ENCODE results near the gene AACS.
"Not testable (repeated sequence)": the region's sequence is repeated elsewhere in the genome, so short reads cannot be mapped to it uniquely, and the experiment has no call there.

AACS gene

GRCh38 chr12:125070661-125071390 is 5.6 kb downstream of the AACS start:
- Mint-ChIP-seq H3K27ac (no peak overlapping the region), H3K4me1 (ENCODE audit: low read depth) (peaks cover 12% of the 10 kb centered on the region), H3K27me3 (no peaks in the 10 kb centered on the region), H3K4me3 (no peak overlapping the region), H3K36me3 (peaks cover 3% of the 10 kb centered on the region), H3K9me3 (ENCODE audit: low read depth) (no peaks in the 10 kb centered on the region)

GRCh38 chr12:125071456-125071855 is 6.2 kb downstream of the AACS start:
- H3K36me3 Mint-ChIP-seq, result peaks cover 9% of the 10 kb centered on the region
- H3K27me3 Mint-ChIP-seq, result no peaks in the 10 kb centered on the region
- no peak overlapping the region for H3K4me3 Mint-ChIP-seq
- no peak overlapping the region for H3K27ac Mint-ChIP-seq
- peaks cover 9% of the 10 kb centered on the region for H3K4me1 Mint-ChIP-seq (ENCODE audit: low read depth)
- no peaks in the 10 kb centered on the region for H3K9me3 Mint-ChIP-seq (ENCODE audit: low read depth)

- Mint-ChIP-seq H3K4me3 (no peak overlapping the region), H3K27me3 (no peaks in the 10 kb centered on the region), H3K9me3 (ENCODE audit: low read depth) (no peaks in the 10 kb centered on the region), H3K36me3 (peaks cover 12% of the 10 kb centered on the region), H3K4me1 (ENCODE audit: low read depth) (peaks cover 3% of the 10 kb centered on the region), H3K27ac (no peak overlapping the region)
These were observed 7.3 kb downstream of the AACS start for GRCh38 chr12:125072496-125072895.

- not testable (repeated sequence) for H3K4me3 Mint-ChIP-seq; H3K27ac Mint-ChIP-seq; H3K27me3 Mint-ChIP-seq; H3K4me1 Mint-ChIP-seq (ENCODE audit: low read depth); H3K9me3 Mint-ChIP-seq (ENCODE audit: low read depth)
- H3K36me3 Mint-ChIP-seq, result peaks cover 12% of the 10 kb centered on the region
These were observed 9.1 kb downstream of the AACS start for GRCh38 chr12:125074294-125074693.

GRCh38 chr12:125076103-125076502 is 10.9 kb downstream of the AACS start:
- H3K27me3 Mint-ChIP-seq, result no peaks in the 10 kb centered on the region
- H3K4me3 Mint-ChIP-seq, result no peak overlapping the region
- H3K27ac Mint-ChIP-seq, result no peak overlapping the region
- peaks cover 12% of the 10 kb centered on the region for H3K36me3 Mint-ChIP-seq
- H3K4me1 Mint-ChIP-seq (ENCODE audit: low read depth), result no peaks in the 10 kb centered on the region
- H3K9me3 Mint-ChIP-seq (ENCODE audit: low read depth), result no peaks in the 10 kb centered on the region

- no peaks in the 10 kb centered on the region for H3K9me3 Mint-ChIP-seq (ENCODE audit: low read depth)
- H3K27me3 Mint-ChIP-seq, result no peaks in the 10 kb centered on the region
- no peaks in the 10 kb centered on the region for H3K4me1 Mint-ChIP-seq (ENCODE audit: low read depth)
- peaks cover 14% of the 10 kb centered on the region for H3K36me3 Mint-ChIP-seq
- H3K4me3 Mint-ChIP-seq, result no peak overlapping the region
- no peak overlapping the region for H3K27ac Mint-ChIP-seq
These were observed 13.8 kb downstream of the AACS start for GRCh38 chr12:125079084-125079483.

GRCh38 chr12:125079648-125080645 is 14.7 kb downstream of the AACS start:
- Mint-ChIP-seq H3K36me3 (peaks cover 14% of the 10 kb centered on the region), H3K27me3 (no peaks in the 10 kb centered on the region), H3K27ac (no peak overlapping the region), H3K4me1 (ENCODE audit: low read depth) (no peaks in the 10 kb centered on the region), H3K9me3 (ENCODE audit: low read depth) (no peaks in the 10 kb centered on the region), H3K4me3 (no peak overlapping the region)

- Mint-ChIP-seq H3K36me3 (peaks cover 11% of the 10 kb centered on the region), H3K4me1 (ENCODE audit: low read depth) (no peaks in the 10 kb centered on the region), H3K27me3 (no peaks in the 10 kb centered on the region), H3K9me3 (ENCODE audit: low read depth) (no peaks in the 10 kb centered on the region), H3K27ac (no peak overlapping the region), H3K4me3 (no peak overlapping the region)
These were observed 16.2 kb downstream of the AACS start for GRCh38 chr12:125081427-125081826.

GRCh38 chr12:125083072-125083471 is 17.8 kb downstream of the AACS start:
- H3K4me3 Mint-ChIP-seq, result no peak overlapping the region
- H3K27me3 Mint-ChIP-seq, result no peaks in the 10 kb centered on the region
- H3K36me3 Mint-ChIP-seq, result peaks cover 11% of the 10 kb centered on the region
- H3K27ac Mint-ChIP-seq, result no peak overlapping the region
- no peaks in the 10 kb centered on the region for H3K4me1 Mint-ChIP-seq (ENCODE audit: low read depth)
- no peaks in the 10 kb centered on the region for H3K9me3 Mint-ChIP-seq (ENCODE audit: low read depth)

GRCh38 chr12:125088199-125088598 is 23.0 kb downstream of the AACS start:
- not testable (repeated sequence) for H3K27ac Mint-ChIP-seq; H3K4me1 Mint-ChIP-seq (ENCODE audit: low read depth); H3K27me3 Mint-ChIP-seq; H3K36me3 Mint-ChIP-seq; H3K4me3 Mint-ChIP-seq; H3K9me3 Mint-ChIP-seq (ENCODE audit: low read depth)

GRCh38 chr12:125089083-125089482 is 23.8 kb downstream of the AACS start:
- H3K4me3 Mint-ChIP-seq, result no peak overlapping the region
- no peaks in the 10 kb centered on the region for H3K27me3 Mint-ChIP-seq

GRCh38 chr12:125089626-125090025 is 24.4 kb downstream of the AACS start:
- Mint-ChIP-seq H3K36me3 (peaks cover 8% of the 10 kb centered on the region), H3K9me3 (ENCODE audit: low read depth) (no peaks in the 10 kb centered on the region), H3K4me1 (ENCODE audit: low read depth) (no peaks in the 10 kb centered on the region), H3K27me3 (no peaks in the 10 kb centered on the region), H3K4me3 (no peak overlapping the region), H3K27ac (no peak overlapping the region)

More at GRCh38 chr12:125089083-125089482, 23.8 kb downstream of the AACS start:
- Mint-ChIP-seq H3K27ac (no peak overlapping the region), H3K36me3 (peaks cover 8% of the 10 kb centered on the region), H3K4me1 (ENCODE audit: low read depth) (no peaks in the 10 kb centered on the region), H3K9me3 (ENCODE audit: low read depth) (no peaks in the 10 kb centered on the region)

GRCh38 chr12:125090437-125090836 is 25.2 kb downstream of the AACS start:
- H3K9me3 Mint-ChIP-seq (ENCODE audit: low read depth), result no peaks in the 10 kb centered on the region
- H3K4me1 Mint-ChIP-seq (ENCODE audit: low read depth), result no peaks in the 10 kb centered on the region
- peaks cover 8% of the 10 kb centered on the region for H3K36me3 Mint-ChIP-seq
- H3K4me3 Mint-ChIP-seq, result no peak overlapping the region
- H3K27me3 Mint-ChIP-seq, result no peaks in the 10 kb centered on the region
- no peak overlapping the region for H3K27ac Mint-ChIP-seq

- Mint-ChIP-seq H3K36me3 (peaks cover 5% of the 10 kb centered on the region), H3K4me3 (no peak overlapping the region), H3K27me3 (no peaks in the 10 kb centered on the region), H3K27ac (no peak overlapping the region), H3K4me1 (ENCODE audit: low read depth) (no peaks in the 10 kb centered on the region), H3K9me3 (ENCODE audit: low read depth) (no peaks in the 10 kb centered on the region)
These were observed 26.2 kb downstream of the AACS start for GRCh38 chr12:125091401-125091800.

GRCh38 chr12:125092108-125092871 is 27.1 kb downstream of the AACS start:
- Mint-ChIP-seq H3K4me3 (no peak overlapping the region), H3K36me3 (peaks cover 5% of the 10 kb centered on the region), H3K27me3 (no peaks in the 10 kb centered on the region), H3K4me1 (ENCODE audit: low read depth) (no peaks in the 10 kb centered on the region), H3K9me3 (ENCODE audit: low read depth) (no peaks in the 10 kb centered on the region), H3K27ac (no peak overlapping the region)

All from activated naive CD8-positive, alpha-beta T cell (primary cell).